ENCODE data around the gene WIPF1.

WIPF1 gene

DNA sequence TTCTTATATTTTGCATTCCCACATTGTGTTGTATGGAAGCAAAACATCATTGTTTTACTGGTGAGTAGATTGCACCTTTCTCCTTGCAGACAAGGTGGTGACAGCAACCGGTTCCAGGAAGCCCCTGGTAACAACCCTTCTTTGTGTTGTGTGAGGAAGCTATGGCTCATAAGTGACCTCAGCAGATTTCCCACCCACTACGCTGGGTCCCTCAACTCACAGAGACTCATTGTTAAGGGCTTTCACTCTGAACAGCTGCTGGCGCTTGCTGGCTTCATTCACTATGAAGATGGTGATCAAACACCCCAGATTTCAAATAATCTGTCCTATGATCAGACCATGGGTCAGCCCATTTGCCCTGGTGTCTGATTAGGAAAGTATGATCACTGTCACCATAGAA, 53.4 kb downstream of the WIPF1 start:
- DNase-seq (ENCODE audit: low read depth in 2 of 2), result no peak

GRCh38 chr2:174540893-174541292, 56.7 kb downstream of the WIPF1 start:
- no peak for DNase-seq (ENCODE audit: low read depth in 2 of 2)

GRCh38 chr2:174535757-174536703, 61.6 kb downstream of the WIPF1 start:
- no peak for DNase-seq (ENCODE audit: low read depth in 2 of 2)

DNA sequence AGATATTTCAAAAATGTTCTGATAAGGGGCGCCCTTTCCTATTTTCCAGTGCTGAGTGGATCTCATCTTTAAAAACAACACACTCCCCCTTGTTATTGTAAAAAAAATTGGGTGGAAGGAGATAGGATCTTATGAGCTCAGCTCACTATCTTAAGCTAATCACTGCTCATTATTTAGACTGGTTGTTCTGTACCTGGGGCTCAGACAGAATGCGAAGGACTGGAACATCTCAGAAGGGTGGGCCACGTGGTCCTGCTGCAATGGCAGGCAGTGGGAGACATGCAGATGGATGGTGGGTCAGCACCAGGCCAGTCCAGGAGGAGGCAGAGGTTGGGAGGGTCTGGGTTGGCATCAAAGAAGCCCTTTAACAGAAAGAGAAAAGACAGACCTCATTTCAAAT, 62.5 kb downstream of the WIPF1 start:
- DNase-seq (ENCODE audit: low read depth in 2 of 2), result no peak

- no peak for DNase-seq (ENCODE audit: low read depth in 2 of 2)
These were observed 67.7 kb downstream of the WIPF1 start for GRCh38 chr2:174529916-174530315.

GRCh38 chr2:174527959-174528358, 69.6 kb downstream of the WIPF1 start:
- no peak for DNase-seq (ENCODE audit: low read depth in 2 of 2)

DNA sequence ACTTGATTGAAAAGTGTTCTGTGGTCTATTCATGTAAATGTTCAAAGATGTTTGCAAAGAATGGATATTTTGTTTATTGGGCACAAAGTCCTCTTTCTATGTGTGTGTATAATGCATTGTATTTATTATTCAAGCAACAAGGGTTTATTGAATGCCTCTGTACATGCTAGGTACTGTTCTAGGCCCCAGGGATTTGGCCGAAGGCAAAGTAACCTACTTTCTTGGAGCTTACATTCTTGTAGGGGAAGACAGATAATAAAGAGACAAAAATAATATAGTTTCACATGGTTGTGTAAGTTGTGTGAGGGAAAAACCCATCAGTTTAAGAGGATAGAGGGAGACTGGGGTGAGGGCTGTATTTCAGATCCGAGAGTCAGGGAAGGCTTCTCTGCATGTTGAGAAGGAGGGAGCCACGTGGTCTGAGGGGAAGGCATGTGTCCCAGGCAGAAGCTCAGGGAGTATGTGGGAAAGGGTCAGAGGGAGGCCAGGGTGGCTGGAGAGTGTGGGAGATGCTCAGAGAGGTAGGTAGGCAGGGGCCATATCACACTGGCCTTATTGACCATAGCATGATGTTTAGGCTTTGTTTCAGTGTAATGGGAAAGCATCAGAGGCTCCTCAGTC, 70.4 kb downstream of the WIPF1 start:
- DNase-seq (ENCODE audit: low read depth in 2 of 2), result no peak

GRCh38 chr2:174524527-174524926, 73.1 kb downstream of the WIPF1 start:
- no peak for DNase-seq (ENCODE audit: low read depth in 2 of 2)

- no peak for DNase-seq (ENCODE audit: low read depth in 2 of 2)
These were observed 75.1 kb downstream of the WIPF1 start for GRCh38 chr2:174522553-174522952.

DNA sequence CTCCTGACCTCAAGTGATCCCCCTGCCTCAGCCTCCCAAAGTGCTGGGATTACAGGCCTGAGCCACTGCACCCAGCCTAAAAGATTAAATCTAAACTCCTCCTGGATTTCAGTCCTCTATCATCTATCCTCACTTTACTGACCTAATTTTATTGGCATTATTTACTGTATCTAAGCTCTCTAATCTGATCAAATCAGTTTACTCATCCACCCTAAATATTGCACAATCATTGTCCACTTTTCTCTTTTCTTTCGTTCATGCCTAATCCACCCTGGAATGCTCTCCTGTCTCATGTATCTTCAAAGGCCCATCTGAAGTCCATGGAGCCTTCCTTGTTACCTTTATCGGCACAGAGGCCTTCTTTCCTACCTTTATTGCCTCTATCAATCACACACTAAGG, 79.2 kb downstream of the WIPF1 start:
- DNase-seq (ENCODE audit: low read depth in 2 of 2), result no peak

GRCh38 chr2:174516501-174517378, 80.9 kb downstream of the WIPF1 start:
- no peak for DNase-seq (ENCODE audit: low read depth in 2 of 2)

GRCh38 chr2:174512345-174512744, 85.3 kb downstream of the WIPF1 start:
- no peak for DNase-seq (ENCODE audit: low read depth in 2 of 2)

DNA sequence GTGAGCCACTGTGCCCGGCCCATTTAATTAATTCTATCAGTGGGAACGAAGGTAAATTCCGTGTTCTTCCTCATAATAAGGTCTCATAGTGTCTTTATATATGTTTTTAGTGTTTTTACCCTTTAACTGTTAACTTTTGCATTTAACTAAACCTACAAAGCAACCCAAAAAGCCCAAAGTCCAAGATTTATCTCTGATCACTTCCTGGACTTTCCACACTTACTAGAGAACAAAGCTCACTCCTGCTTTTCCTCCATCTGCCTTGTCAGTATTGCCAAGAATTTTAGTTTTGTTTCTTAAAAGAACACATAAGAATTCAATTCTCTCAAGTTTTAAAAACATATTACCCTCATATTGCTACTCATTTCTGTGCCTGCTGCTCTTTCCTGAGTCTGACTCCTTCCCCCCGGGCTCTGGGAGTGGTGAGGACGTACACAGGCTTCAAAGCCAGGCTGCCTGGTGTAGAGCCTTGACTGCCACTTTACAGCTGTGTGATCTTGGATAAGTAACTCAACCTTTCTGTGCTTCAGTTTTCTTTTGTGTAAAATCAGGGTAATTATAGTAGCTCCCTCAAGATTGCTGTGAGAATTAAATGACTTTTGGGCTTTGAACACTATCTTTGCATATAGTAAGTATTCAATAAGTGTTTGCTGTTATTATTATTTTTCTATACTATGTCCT, 85.9 kb downstream of the WIPF1 start:
- DNase-seq (ENCODE audit: low read depth in 2 of 2), result no peak

DNA sequence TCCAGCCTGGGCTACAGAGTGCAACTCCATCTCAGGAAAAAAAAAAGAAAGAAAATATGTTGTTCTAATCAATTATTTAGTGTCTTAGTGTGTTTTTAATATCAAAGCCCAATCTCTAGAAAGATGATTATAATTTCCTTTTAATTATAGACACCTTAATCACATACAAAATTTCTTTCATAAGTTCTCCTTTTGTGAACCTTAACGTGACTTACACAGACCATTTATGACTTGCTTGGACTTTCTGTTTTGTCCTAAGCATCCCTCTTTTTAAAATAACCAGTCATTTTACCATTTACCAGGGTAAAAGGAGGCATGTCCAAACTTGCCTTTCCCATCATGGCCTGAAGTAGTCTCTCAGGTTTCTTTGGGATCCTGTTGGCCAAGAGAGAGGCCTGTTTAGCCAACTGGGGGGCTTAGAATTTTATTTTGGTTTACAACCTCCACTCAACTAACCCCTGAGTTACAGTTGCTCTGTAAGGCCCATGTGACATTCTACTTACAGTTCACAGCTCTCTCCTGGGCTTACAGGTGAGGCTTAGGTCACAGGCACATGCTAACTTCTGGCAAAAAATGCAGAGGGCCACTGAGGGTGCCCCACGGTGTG, 86.9 kb downstream of the WIPF1 start:
- no peak for DNase-seq (ENCODE audit: low read depth in 2 of 2)

Data from fibroblast of skin of left biceps (primary cell).